Effector memory CD8-positive, alpha-beta T cell (primary cell): Measurements from ENCODE around the gene PHC3.

Experiments used
- ATAC-seq: fragments of 150-1000 bp; cut with Tn5 transposase; replicated peaks from 2 replicates; pipeline ENCODE4 v1.10.0; 2021; ENCODE audit warnings: mild to moderate bottlenecking, moderate library complexity
- DNase-seq, 3 experiments: peaks; one replicate each; pipeline ENCODE4 v3.0.0; 2021
- H3K27ac Mint-ChIP-seq, 2 donors: one replicate each; pipeline ENCODE4 v1.8.0; 2022; ENCODE audit warnings: mild to moderate bottlenecking in 2 of 2, mixed read lengths in 2 of 2, moderate library complexity in 2 of 2
- H3K27me3 Mint-ChIP-seq, 2 donors: one replicate each; pipeline ENCODE4 v1.8.0; 2022; ENCODE audit warnings: mixed read lengths in 2 of 2
- H3K36me3 Mint-ChIP-seq: one replicate; pipeline ENCODE4 v1.8.0; 2022; ENCODE audit warnings: mild to moderate bottlenecking, moderate library complexity, mixed read lengths; ENCODE audit not compliant: insufficient read depth
- H3K4me1 Mint-ChIP-seq, 2 donors: one replicate each; pipeline ENCODE4 v1.8.0; 2022; ENCODE audit warnings: low read depth in 2 of 2, mixed read lengths in 2 of 2
- H3K4me3 Mint-ChIP-seq, 2 donors: one replicate each; pipeline ENCODE4 v1.8.0; 2022; ENCODE audit warnings: mild to moderate bottlenecking in 2 of 2, mixed read lengths in 2 of 2, moderate library complexity in 2 of 2
- H3K9me3 Mint-ChIP-seq, 2 donors: one replicate each; pipeline ENCODE4 v1.8.0; 2022; ENCODE audit warnings: mixed read lengths in 2 of 2

PHC3 gene

DNA sequence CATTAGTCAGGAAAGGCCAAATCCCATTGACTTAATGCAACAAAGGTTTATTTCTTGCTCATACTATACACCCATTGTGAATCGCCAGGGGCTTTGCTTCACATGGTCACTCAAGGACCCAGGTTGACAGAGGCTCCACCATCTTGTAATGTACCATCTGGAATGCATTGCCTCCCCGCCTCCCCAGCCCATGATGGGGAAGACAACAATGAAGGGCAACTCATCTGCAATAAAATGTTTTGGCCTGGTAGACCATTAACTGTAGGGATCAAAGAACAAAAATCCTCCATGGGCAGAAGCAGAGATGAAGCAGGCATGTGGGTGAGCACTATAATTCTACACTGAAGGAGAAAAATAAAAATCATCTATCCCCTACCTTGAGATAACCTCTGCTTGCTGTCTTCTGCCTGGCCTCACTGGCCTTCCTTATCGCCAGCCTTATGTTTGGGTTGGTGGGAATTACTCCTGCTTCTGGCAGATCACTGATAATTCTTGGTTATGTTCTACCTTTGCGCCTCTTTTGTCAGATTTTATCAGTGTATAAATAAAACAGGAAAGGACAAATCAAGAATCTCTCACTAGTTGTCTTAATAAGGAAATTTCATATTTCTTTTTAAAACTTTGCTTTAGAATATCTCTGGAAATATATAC lies 106.0 kb downstream of the PHC3 start:
- ATAC-seq (no peak), DNase-seq (no peak)
- H3K4me1 Mint-ChIP-seq, result peaks cover 0 to 3% of the 10 kb centered on the region in 2 donors
- no peaks in the 10 kb centered on the region for H3K36me3 Mint-ChIP-seq
- H3K27ac Mint-ChIP-seq, result no peak overlapping the region
- no peaks in the 10 kb centered on the region for H3K9me3 Mint-ChIP-seq
- no peak overlapping the region for H3K4me3 Mint-ChIP-seq
- no peaks in the 10 kb centered on the region for H3K27me3 Mint-ChIP-seq

DNA sequence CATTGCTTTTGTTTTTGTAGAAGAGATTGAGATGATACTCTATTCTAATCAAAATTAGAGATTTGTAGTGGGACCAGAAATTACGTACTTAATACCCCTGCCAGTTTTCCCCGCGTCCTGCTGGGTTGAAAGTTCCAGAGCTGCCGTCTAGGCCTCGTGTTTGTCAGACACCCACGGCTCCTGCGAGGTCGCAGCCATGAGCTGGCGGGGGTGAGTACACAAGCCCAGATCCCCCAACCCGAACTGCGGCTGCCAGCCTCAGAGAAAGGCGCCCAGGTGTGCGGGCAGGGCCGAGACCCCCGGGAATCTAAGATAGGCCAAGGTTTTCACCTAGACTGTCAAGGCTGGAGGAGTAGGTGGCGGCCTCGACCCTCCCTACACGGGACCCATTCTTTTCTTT lies 117.4 kb downstream of the PHC3 start:
- Mint-ChIP-seq H3K27ac (no peak overlapping the region), H3K9me3 (no peaks in the 10 kb centered on the region), H3K4me3 (no peak overlapping the region), H3K36me3 (no peaks in the 10 kb centered on the region), H3K4me1 (no peaks in the 10 kb centered on the region), H3K27me3 (no peaks in the 10 kb centered on the region)
- DNase-seq, result no peak
- no peak for ATAC-seq

DNA sequence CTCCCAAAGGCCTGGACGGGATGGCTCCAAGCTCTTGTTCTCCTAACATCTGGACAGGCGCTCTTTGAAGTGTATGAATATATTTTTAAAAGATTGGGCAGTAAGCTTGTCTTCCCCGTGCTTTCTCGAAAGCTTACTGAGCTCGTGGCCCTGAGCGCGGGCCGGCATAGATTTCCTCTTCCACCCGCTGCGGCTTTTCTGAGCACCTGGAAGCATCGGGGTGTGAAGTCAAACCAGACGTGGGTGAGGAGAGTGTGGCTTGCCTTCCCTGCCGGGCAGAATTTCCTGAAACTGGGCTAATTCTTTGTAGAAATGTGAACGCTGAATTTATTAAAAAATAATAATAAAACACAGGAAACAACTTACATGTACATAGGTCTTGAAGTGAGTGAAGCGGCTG lies 117.8 kb downstream of the PHC3 start:
- ATAC-seq, result no peak
- Mint-ChIP-seq H3K27ac (no peak overlapping the region), H3K9me3 (no peaks in the 10 kb centered on the region)

DNA sequence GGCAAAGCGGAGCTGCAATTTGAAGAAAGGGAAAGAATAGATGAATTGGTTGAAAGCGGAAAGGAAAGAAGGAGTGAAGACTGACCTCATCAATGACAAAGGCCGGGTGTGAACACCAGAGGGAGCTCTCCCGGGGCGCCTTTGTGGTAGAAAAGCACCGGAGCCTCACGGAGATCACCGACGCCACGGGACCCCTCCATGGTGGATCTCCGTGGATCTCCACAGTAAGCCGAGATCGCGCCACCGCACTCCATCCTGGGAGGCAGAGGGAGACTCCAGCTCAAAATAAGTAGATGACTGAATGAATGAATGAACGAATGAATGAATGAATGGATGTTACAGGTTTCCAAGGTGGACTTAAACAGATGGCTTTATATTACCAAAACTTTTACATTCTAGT lies 118.8 kb downstream of the PHC3 start:
- no peaks in the 10 kb centered on the region for H3K27me3 Mint-ChIP-seq
- no peak for ATAC-seq
- DNase-seq, result no peak
- H3K36me3 Mint-ChIP-seq, result no peaks in the 10 kb centered on the region
- H3K27ac Mint-ChIP-seq, result no peak overlapping the region
- no peak overlapping the region for H3K4me3 Mint-ChIP-seq
- no peaks in the 10 kb centered on the region for H3K9me3 Mint-ChIP-seq
- peaks cover 6% of the 10 kb centered on the region in 2 donors for H3K4me1 Mint-ChIP-seq

More for the DNA sequence above, 117.8 kb downstream of the PHC3 start:
- no peak for DNase-seq
- Mint-ChIP-seq H3K4me1 (no peaks in the 10 kb centered on the region), H3K36me3 (no peaks in the 10 kb centered on the region), H3K27me3 (no peaks in the 10 kb centered on the region), H3K4me3 (no peak overlapping the region)

DNA sequence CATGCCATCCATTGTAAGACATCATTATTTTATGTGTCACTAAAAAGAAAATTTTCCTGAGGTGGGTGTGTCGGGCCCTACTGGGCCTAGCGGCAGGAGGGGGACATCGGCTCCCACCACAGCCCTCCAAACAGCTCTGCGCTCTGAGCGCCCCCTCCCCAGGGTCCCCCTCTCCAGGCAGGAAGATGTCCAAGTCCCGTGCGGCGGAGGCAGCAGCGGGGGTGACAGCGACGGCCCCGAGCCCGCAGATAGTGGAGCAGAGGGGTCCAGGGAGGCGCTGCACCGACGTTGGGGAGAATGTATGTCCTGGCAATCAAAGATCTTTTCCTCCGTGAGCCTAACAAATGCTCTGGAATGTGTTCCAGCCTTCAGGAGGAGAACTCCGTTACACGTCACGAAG lies 119.5 kb downstream of the PHC3 start:
- Mint-ChIP-seq H3K4me3 (no peak overlapping the region), H3K9me3 (no peaks in the 10 kb centered on the region), H3K4me1 (peaks cover 10% of the 10 kb centered on the region in 2 donors), H3K27ac (no peak overlapping the region), H3K27me3 (no peaks in the 10 kb centered on the region), H3K36me3 (no peaks in the 10 kb centered on the region)
- DNase-seq (no peak), ATAC-seq (no peak)

DNA sequence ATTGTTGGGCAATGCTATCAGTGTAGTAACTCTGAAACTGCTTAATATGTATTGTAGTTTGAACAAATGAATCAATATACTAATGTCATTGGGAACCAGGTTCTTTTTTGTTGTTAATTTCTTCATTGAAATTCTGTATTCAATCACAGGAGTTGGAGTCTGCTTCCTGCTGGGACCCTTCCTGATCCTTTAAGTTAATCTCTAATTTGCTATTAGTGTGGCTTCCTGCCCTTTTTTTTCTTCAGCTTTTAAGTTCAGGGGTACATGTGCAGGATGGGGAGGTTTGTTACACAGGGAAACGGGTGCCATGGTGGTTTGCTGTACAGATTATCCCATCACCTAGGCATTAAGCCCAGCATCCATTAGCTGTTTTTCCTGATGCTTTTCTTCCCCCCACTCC lies 122.1 kb downstream of the PHC3 start:
- ATAC-seq (no peak), DNase-seq (no peak)
- no peaks in the 10 kb centered on the region for H3K27me3 Mint-ChIP-seq
- no peaks in the 10 kb centered on the region for H3K9me3 Mint-ChIP-seq
- H3K36me3 Mint-ChIP-seq, result no peaks in the 10 kb centered on the region
- H3K4me1 Mint-ChIP-seq, result peaks cover 10% of the 10 kb centered on the region in 2 donors
- no peak overlapping the region for H3K4me3 Mint-ChIP-seq
- no peak overlapping the region for H3K27ac Mint-ChIP-seq

DNA sequence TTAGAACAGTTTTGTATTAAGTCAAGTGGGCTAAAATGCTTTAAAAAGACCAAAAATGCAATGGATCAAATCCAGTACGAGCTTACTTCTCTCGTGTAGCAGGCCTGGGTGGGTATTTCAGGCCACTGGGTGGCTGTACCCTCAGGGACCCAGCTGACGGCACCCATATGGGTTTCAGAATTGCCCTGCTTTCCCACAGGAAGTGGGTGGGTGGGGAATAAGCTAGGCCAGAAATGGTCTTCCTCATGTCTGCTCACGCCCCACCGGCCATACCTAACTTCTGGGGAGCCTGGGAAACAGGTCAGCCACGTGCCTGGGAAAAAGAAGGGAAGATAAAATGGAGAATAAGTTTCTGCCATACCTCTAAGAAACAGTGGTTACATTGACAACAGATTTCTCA lies 123.4 kb downstream of the PHC3 start:
- H3K27me3 Mint-ChIP-seq, result no peaks in the 10 kb centered on the region
- H3K27ac Mint-ChIP-seq, result peak overlapping the region in 1 of 2 donors; percentile 3
- H3K4me3 Mint-ChIP-seq, result peak overlapping the region in 1 of 2 donors; percentile 23
- ATAC-seq (no peak), DNase-seq (no peak)
- H3K36me3 Mint-ChIP-seq, result no peaks in the 10 kb centered on the region
- H3K4me1 Mint-ChIP-seq, result peaks cover 10% of the 10 kb centered on the region in 2 donors
- H3K9me3 Mint-ChIP-seq, result no peaks in the 10 kb centered on the region

DNA sequence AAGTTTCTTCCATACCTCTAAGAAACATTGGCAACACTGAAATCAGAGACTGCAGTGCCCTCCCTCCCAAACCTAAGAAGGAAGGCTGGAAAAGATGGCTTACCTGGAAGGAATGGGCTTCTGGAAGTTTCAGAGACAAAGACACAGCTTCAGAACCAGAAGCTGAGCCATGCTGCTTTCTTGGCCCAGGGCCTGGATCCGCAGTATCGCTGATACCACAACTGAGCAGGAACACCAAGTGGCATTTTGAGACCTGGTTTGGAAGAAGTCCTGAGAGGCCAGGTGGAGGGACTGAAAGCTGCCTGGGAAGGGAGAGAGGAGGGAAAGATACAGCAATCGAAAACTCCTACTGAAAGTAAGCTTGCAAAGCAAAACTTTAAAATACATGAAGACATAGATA lies 124.0 kb downstream of the PHC3 start:
- no peak for DNase-seq
- Mint-ChIP-seq H3K9me3 (no peaks in the 10 kb centered on the region), H3K27ac (peak overlapping the region; percentile 3 to 39), H3K36me3 (no peaks in the 10 kb centered on the region), H3K4me1 (peaks cover 10% of the 10 kb centered on the region in 2 donors), H3K4me3 (peak overlapping the region; percentile 17 to 23), H3K27me3 (no peaks in the 10 kb centered on the region)
- ATAC-seq, result no peak

DNA sequence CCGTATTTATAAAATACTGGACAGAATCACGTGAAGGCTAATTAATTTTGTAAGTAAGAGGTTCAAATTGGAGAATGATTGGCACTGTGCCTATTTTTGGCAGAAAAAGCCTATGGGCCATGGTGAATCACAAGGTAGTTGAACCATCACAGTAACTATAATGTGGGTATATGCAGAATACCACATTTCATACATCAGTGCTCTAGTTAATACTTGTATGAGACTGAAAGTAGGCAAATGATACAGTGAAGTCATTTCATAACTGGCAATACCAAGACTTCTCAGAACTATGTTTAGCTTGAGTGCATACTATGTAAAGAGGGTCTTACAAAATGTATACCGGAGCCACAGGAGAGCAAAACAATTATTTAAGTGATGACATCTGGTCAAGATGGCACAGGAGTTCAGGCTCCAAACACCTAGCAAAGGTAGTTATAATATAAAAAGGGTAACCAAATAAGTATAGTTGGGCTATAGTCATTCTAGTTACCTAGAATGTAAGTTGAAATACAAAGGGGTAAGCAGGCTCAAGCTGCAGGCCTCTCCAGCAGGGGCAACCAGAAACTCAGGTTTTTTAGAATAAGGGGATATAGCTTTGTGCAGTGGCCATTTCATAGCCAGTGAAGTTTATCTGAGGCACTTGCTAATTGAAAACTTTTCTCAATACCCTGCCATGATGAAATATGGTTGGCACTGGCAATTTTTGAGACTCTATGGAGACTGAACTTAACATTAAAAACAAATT lies 124.7 kb downstream of the PHC3 start:
- H3K27ac Mint-ChIP-seq, result peak overlapping the region in 1 of 2 donors; percentile 39
- no peaks in the 10 kb centered on the region for H3K9me3 Mint-ChIP-seq
- no peaks in the 10 kb centered on the region for H3K27me3 Mint-ChIP-seq
- no peak for DNase-seq
- no peak for ATAC-seq
- peak overlapping the region in 1 of 2 donors; percentile 11 for H3K4me3 Mint-ChIP-seq
- no peaks in the 10 kb centered on the region for H3K36me3 Mint-ChIP-seq
- H3K4me1 Mint-ChIP-seq, result peaks cover 10% of the 10 kb centered on the region in 2 donors

DNA sequence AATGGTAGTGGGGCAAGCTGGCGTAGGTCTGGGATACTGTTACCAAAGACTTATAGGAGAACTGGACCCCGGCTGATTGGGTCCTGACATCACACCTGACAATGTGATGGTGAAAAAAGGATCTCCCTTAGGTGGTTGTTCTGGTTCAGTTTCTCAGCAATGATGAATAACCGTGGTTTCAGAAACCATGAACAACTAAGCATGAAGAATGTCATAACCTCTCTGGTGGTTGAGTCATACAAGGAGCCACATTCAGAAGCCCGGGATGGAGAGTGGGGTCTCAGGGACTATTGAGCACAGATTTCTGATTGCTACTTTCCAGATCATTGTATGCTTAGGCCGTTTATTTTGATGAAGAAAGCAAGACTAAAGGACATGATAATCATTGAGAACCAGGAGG lies 126.3 kb downstream of the PHC3 start:
- Mint-ChIP-seq H3K27ac (no peak overlapping the region), H3K4me1 (peaks cover 10% of the 10 kb centered on the region in 2 donors), H3K27me3 (no peaks in the 10 kb centered on the region), H3K9me3 (no peaks in the 10 kb centered on the region), H3K4me3 (no peak overlapping the region), H3K36me3 (no peaks in the 10 kb centered on the region)
- ATAC-seq (no peak), DNase-seq (no peak)

DNA sequence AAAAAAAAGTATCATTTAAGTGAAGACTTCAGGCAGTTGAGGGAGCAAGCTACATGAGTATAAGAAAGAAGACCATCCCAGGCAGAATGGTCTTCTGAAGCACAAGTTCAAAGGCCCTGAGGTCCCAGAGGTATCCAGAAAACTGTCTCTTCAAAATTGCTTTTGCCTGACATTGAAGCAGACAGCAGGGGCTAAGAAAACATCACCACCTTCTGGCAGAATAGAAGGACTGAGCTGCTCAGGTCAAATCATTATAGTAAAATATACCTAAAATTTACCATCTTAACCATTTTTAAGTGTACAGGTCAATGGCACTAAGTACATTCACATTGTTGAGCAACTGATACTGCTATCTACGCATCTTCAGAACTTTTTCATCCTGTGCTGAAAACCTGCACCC lies 127.3 kb downstream of the PHC3 start:
- DNase-seq (no peak), ATAC-seq (no peak)
- Mint-ChIP-seq H3K4me3 (no peak overlapping the region), H3K27me3 (no peaks in the 10 kb centered on the region), H3K36me3 (no peaks in the 10 kb centered on the region), H3K9me3 (no peaks in the 10 kb centered on the region), H3K27ac (no peak overlapping the region), H3K4me1 (peaks cover 10% of the 10 kb centered on the region in 2 donors)

DNA sequence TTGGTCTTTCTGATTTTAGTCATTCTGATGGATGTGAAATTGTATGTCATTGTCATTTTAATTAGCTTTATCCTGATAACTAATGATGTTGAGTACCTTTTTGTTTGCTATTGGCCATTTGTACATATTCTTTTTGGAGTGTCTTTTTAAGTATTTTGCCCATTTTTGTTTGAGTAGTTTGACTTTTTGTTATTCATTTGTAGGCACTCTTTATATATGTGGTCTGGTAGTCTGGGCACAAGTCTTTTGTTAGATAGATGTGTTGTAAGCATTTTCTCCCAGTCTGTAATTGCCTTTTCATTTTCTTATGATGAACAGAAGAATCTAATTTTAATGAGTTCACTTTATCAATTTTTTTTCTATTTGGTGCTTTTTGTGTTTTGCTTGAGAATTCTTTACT lies 129.1 kb downstream of the PHC3 start:
- Mint-ChIP-seq H3K4me1 (peaks cover under 1% of the 10 kb centered on the region in 2 donors), H3K36me3 (no peaks in the 10 kb centered on the region), H3K9me3 (no peaks in the 10 kb centered on the region), H3K27ac (no peak overlapping the region), H3K4me3 (no peak overlapping the region), H3K27me3 (no peaks in the 10 kb centered on the region)
- ATAC-seq, result no peak
- no peak for DNase-seq

DNA sequence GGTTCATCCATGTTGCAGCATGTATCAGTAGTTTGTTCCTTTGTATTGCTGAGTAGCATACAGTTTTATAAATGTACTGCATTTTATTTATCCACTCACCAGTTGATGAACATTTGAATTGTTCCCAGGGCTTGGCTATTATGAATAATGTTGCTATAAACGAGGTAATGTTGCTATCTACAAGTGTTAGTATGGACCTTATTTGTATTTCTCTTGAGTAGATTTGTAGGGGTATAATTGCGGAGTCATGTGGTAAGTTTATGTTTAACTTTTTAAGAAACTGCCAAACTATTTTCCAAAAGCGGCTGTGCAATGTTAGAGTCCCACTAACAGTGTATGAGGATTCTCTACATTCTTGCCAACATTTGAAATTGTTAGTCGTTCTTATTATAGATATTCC lies 130.8 kb downstream of the PHC3 start:
- no peaks in the 10 kb centered on the region for H3K9me3 Mint-ChIP-seq
- no peaks in the 10 kb centered on the region for H3K36me3 Mint-ChIP-seq
- no peak for DNase-seq
- H3K4me1 Mint-ChIP-seq, result no peaks in the 10 kb centered on the region
- no peak for ATAC-seq
- H3K27ac Mint-ChIP-seq, result no peak overlapping the region
- H3K27me3 Mint-ChIP-seq, result no peaks in the 10 kb centered on the region
- no peak overlapping the region for H3K4me3 Mint-ChIP-seq
